MCF 10A (cell line): ENCODE results near the gene RNF7. TPM values are rescaled to one million over a fixed set of nuclear protein-coding genes. Genes with fewer than 3 reads are reported as not detected.
A peak's percentile ranks its signal among the peaks of the same experiment; 100 is the strongest.

Experiments used
- BruUV-seq: library from RNA; stranded (reverse); fragments of 400-500 nt; replicated peaks from 2 replicates; lab custom pipeline; 2021; lab: Mats Ljungman, UMichigan
- CTCF ChIA-PET: fragments of 300-600 bp; sonication (Branson Sonifier 250); formaldehyde crosslinking; extraction: SDS; loops from one replicate; lab custom pipeline; 2021; ENCODE audit warnings: antibody characterized with exemption, inconsistent platforms; lab: Yijun Ruan, JAX
- POLR2A ChIA-PET: fragments of 300-600, 350-650 bp; sonication (Branson Sonifier 250); formaldehyde crosslinking; extraction: SDS; loops from one replicate; lab custom pipeline; 2020; ENCODE audit warnings: antibody characterized with exemption, inconsistent platforms; lab: Yijun Ruan, JAX
- DNase-seq: peaks from one replicate; pipeline ENCODE4 v3.0.0-alpha.2; 2018; ENCODE audit not compliant: unreplicated experiment
- H3K27ac Mint-ChIP-seq: one replicate; pipeline ENCODE4 v1.8.0; 2022; ENCODE audit warnings: mild to moderate bottlenecking, low read depth, mixed read lengths; ENCODE audit not compliant: unreplicated experiment
- H3K27me3 Mint-ChIP-seq: one replicate; pipeline ENCODE4 v1.8.0; 2022; ENCODE audit warnings: mixed read lengths; ENCODE audit not compliant: insufficient read depth, unreplicated experiment
- H3K36me3 Mint-ChIP-seq: one replicate; pipeline ENCODE4 v1.8.0; 2022; ENCODE audit warnings: mild to moderate bottlenecking, moderate library complexity, mixed read lengths; ENCODE audit not compliant: insufficient read depth, unreplicated experiment
- H3K4me1 Mint-ChIP-seq: one replicate; pipeline ENCODE4 v1.8.0; 2022; ENCODE audit warnings: mixed read lengths; ENCODE audit not compliant: insufficient read depth, unreplicated experiment
- H3K4me3 Mint-ChIP-seq: one replicate; pipeline ENCODE4 v1.8.0; 2022; ENCODE audit warnings: mild to moderate bottlenecking, moderate library complexity, mixed read lengths; ENCODE audit not compliant: unreplicated experiment
- H3K9me3 Mint-ChIP-seq: one replicate; pipeline ENCODE4 v1.8.0; 2022; ENCODE audit warnings: mixed read lengths; ENCODE audit not compliant: unreplicated experiment
- intact Hi-C: fragments of 100-400 bp; cut with micrococcal nuclease; formaldehyde crosslinking; loops from 2 replicates; pipeline ENCODE4 v1.14.1; 2022
- total RNA-seq: library from RNA; stranded (reverse); gene quantifications from 2 replicates; pipeline ENCODE4 v1.2.3, GENCODE V29; 2022
- TF ChIP-seq, protein P1 (sequence below): fragments of 200-600 bp; IDR thresholded peaks from one replicate; pipeline ENCODE4 v1.8.0; 2022; ENCODE audit warnings: antibody characterized with exemption, mild to moderate bottlenecking; ENCODE audit not compliant: unreplicated experiment

The RNF7 gene
- total RNA-seq, 1 experiment from 2014 or later, result 96.1 TPM

DNA sequence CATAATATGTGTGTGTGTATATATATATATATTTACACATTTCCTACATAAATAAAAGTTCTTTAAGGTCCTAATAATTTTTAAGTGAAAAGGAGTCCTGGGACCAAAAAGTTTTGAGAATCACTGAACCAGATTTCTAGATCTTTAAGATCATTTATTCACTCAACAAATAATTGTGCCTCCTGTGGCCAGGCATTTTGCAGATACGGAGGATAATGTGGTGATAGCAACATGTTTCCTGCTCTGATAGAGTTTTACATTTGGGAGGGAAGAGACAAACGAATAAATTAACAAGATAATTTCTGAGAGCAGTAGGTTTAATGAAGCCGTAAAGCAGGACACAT, 448 bp upstream of the RNF7 start:
- H3K27me3 Mint-ChIP-seq, result peaks cover 11% of the 10 kb centered on the region
- TF ChIP-seq, protein P1, sequence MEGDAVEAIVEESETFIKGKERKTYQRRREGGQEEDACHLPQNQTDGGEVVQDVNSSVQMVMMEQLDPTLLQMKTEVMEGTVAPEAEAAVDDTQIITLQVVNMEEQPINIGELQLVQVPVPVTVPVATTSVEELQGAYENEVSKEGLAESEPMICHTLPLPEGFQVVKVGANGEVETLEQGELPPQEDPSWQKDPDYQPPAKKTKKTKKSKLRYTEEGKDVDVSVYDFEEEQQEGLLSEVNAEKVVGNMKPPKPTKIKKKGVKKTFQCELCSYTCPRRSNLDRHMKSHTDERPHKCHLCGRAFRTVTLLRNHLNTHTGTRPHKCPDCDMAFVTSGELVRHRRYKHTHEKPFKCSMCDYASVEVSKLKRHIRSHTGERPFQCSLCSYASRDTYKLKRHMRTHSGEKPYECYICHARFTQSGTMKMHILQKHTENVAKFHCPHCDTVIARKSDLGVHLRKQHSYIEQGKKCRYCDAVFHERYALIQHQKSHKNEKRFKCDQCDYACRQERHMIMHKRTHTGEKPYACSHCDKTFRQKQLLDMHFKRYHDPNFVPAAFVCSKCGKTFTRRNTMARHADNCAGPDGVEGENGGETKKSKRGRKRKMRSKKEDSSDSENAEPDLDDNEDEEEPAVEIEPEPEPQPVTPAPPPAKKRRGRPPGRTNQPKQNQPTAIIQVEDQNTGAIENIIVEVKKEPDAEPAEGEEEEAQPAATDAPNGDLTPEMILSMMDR, result no peak
- peaks cover 18% of the 10 kb centered on the region for H3K4me1 Mint-ChIP-seq
- CTCF ChIA-PET, result interaction anchor here (0.6 to 4.7 kb wide), 16 partner anchors 9 to 443 kb away, joined by 3 to 45 read pairs (median 6); partner anchors contain the start of gene ATP1B3
- no TSS peak for BruUV-seq
- DNase-seq, result no peak
- no peaks in the 10 kb centered on the region for H3K9me3 Mint-ChIP-seq
- H3K36me3 Mint-ChIP-seq, result peaks cover 6% of the 10 kb centered on the region
- intact Hi-C loops, result loop anchor here (1.0 to 2.0 kb wide), 5 partner anchors 138 to 277 kb away; no protein-coding TSS in a partner anchor
- peak overlapping the region; percentile 90 for H3K4me3 Mint-ChIP-seq
- POLR2A ChIA-PET, result interaction anchor here (0.7 to 4.4 kb wide), 6 partner anchors 92 to 478 kb away, joined by 3 to 139 read pairs (median 28); partner anchors contain the start of gene ATP1B3
- peak overlapping the region; percentile 98 for H3K27ac Mint-ChIP-seq

DNA sequence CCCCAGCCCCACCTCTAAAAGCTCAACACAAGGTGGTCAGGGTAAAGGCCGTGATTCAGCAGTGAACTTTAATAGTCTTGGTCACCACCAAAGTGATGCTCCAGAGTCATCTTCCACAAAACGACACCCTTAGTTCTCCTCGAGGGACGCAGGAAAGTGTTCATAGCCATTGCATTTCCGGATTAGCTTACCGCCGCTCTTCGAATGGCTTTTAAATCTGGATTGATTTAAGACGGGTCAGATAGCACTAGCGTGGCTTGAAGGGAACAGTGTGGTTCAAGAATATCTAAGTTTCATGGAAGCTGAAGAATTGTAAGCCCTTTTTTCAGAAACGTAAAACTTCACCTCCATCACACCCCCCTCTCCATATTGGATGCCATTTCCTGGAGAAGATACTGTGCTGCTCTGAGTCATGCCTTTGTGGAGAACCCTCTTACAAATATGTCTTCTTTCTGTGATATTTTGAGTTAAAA, 829 bp downstream of the RNF7 start:
- Mint-ChIP-seq H3K36me3 (peaks cover 6% of the 10 kb centered on the region), H3K27me3 (peaks cover 3% of the 10 kb centered on the region), H3K27ac (peak overlapping the region; percentile 98), H3K4me1 (peaks cover 18% of the 10 kb centered on the region), H3K9me3 (no peaks in the 10 kb centered on the region), H3K4me3 (peak overlapping the region; percentile 90)
- TF ChIP-seq, protein P1, result no peak
- POLR2A ChIA-PET, result interaction anchor here (0.6 to 4.4 kb wide), 16 partner anchors 12 to 1262 kb away, joined by 3 to 139 read pairs (median 6); partner anchors contain the start of genes ATP1B3 and U2SURP
- intact Hi-C loops, result loop anchor here (1.0 to 2.0 kb wide), 5 partner anchors 136 to 279 kb away; no protein-coding TSS in a partner anchor
- CTCF ChIA-PET, result interaction anchor here (0.6 to 4.7 kb wide), 40 partner anchors 10 to 471 kb away, joined by 3 to 45 read pairs (median 4); partner anchors contain the start of gene ATP1B3
- peak; percentile 51 for DNase-seq
- TSS peak; percentile 45 for BruUV-seq

DNA sequence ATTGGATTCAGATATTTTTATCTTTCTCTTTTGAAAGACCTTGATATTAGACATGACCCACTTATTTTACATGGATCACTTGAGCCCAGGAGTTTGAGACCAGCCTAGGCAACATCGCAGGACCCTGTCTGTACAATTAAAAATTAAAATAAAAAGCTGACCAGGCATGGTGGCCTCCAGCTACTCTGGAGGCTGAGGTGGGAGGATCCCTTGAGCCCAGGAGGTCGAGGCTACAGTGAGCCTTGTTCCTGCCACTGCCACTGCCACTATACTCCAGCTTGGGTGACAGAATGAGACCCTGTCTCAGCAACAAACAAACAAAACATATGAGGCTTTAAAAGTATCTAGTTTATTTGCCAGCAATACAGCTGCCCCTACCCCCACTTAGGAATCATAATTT, 1.6 kb downstream of the RNF7 start:
- peaks cover 12% of the 10 kb centered on the region for H3K36me3 Mint-ChIP-seq

DNA sequence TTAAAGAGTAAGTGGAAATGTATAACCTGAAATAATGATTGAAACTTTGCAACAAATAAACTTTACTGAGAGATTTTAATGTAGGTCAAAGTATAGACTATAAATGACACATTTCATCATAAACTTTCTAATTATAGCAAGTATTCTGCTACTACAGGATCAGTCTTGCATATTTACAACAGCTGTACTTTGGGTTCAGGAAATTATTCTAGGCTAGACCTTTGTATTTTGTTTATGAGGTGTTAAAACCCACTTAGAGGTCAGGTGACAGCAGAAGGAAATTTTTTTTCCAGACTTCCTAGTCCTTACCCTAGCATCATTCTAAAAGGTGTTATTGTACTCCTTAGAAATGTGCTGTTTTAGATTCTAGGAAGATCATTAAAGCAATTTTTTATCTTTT, 2.3 kb downstream of the RNF7 start:
- CTCF ChIA-PET, result interaction anchor here (0.5 to 4.7 kb wide), 7 partner anchors 28 to 173 kb away, joined by 3 to 45 read pairs (median 4); no protein-coding TSS in a partner anchor
- POLR2A ChIA-PET, result interaction anchor here (0.8 to 4.4 kb wide), 12 partner anchors 11 to 172 kb away, joined by 3 to 139 read pairs (median 8); partner anchors contain the start of gene ATP1B3
- H3K27me3 Mint-ChIP-seq, result no peaks in the 10 kb centered on the region
- BruUV-seq, result no TSS peak
- intact Hi-C loops, result no loop called here
- H3K27ac Mint-ChIP-seq, result no peak overlapping the region
- H3K4me1 Mint-ChIP-seq, result peaks cover 18% of the 10 kb centered on the region
- DNase-seq, result no peak
- TF ChIP-seq, protein P1, result no peak
- peak overlapping the region; percentile 44 for H3K4me3 Mint-ChIP-seq
- H3K36me3 Mint-ChIP-seq, result peaks cover 18% of the 10 kb centered on the region
- H3K9me3 Mint-ChIP-seq, result no peaks in the 10 kb centered on the region

More for the DNA sequence above, 1.6 kb downstream of the RNF7 start:
- Mint-ChIP-seq H3K9me3 (no peaks in the 10 kb centered on the region), H3K4me1 (peaks cover 18% of the 10 kb centered on the region), H3K4me3 (peak overlapping the region; percentile 90), H3K27ac (peak overlapping the region; percentile 98), H3K27me3 (no peaks in the 10 kb centered on the region)
- intact Hi-C loops, result loop anchor here (2.0 kb wide), 1 partner anchor 163 kb away; no protein-coding TSS in a partner anchor
- TF ChIP-seq, protein P1, result no peak
- no TSS peak for BruUV-seq
- ChIA-PET POLR2A (interaction anchor here (0.8 to 4.4 kb wide), 12 partner anchors 11 to 1262 kb away, joined by 3 to 139 read pairs (median 8); partner anchors contain the start of genes ATP1B3 and U2SURP), CTCF (interaction anchor here (0.5 to 4.7 kb wide), 11 partner anchors 11 to 174 kb away, joined by 3 to 45 read pairs (median 3); no protein-coding TSS in a partner anchor)
- no peak for DNase-seq
